Measurements from ENCODE around the gene TMEM52. TPM values are rescaled to one million over a fixed set of nuclear protein-coding genes. Genes with fewer than 3 reads are reported as not detected.

TMEM52 gene
- total and polyA plus RNA-seq, 2 of the 8 experiments (the other 6 are each of a cell fraction or from before 2014, with no cell fraction given), result 14.6 to 30.2 TPM

DNA sequence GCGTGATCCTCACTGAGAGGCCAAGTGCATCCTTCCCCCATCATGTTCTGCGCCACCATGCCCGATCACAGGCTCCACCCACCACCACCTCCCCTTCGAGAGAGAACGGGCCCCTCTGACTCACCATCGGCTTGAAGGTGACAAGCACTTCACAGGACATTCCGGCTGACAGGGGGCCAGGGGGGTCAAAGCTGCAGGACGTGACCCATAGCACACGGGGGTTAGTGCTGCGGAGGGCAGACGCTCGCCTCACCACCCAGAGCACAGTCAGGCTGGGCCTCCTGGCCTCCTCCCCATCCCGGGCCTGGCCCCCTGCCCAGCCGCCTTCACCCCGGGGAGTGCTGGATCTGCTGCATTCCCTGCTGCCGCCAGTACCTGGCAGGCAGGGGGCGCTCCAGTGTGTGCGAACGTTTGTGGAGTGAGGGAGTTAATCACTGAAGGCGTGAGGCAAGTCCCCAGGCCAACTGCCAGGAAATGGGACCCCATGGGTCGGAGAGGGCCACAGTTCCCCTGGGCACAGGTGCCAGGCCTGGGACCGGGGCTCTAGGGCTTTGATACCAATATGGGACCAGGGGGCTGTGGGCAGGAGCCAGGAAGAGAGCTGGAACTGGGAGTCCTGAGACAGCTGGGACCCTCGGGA is 40.9 kb upstream of the TMEM52 start (continued):
- TF ChIP-seq, protein P1, sequence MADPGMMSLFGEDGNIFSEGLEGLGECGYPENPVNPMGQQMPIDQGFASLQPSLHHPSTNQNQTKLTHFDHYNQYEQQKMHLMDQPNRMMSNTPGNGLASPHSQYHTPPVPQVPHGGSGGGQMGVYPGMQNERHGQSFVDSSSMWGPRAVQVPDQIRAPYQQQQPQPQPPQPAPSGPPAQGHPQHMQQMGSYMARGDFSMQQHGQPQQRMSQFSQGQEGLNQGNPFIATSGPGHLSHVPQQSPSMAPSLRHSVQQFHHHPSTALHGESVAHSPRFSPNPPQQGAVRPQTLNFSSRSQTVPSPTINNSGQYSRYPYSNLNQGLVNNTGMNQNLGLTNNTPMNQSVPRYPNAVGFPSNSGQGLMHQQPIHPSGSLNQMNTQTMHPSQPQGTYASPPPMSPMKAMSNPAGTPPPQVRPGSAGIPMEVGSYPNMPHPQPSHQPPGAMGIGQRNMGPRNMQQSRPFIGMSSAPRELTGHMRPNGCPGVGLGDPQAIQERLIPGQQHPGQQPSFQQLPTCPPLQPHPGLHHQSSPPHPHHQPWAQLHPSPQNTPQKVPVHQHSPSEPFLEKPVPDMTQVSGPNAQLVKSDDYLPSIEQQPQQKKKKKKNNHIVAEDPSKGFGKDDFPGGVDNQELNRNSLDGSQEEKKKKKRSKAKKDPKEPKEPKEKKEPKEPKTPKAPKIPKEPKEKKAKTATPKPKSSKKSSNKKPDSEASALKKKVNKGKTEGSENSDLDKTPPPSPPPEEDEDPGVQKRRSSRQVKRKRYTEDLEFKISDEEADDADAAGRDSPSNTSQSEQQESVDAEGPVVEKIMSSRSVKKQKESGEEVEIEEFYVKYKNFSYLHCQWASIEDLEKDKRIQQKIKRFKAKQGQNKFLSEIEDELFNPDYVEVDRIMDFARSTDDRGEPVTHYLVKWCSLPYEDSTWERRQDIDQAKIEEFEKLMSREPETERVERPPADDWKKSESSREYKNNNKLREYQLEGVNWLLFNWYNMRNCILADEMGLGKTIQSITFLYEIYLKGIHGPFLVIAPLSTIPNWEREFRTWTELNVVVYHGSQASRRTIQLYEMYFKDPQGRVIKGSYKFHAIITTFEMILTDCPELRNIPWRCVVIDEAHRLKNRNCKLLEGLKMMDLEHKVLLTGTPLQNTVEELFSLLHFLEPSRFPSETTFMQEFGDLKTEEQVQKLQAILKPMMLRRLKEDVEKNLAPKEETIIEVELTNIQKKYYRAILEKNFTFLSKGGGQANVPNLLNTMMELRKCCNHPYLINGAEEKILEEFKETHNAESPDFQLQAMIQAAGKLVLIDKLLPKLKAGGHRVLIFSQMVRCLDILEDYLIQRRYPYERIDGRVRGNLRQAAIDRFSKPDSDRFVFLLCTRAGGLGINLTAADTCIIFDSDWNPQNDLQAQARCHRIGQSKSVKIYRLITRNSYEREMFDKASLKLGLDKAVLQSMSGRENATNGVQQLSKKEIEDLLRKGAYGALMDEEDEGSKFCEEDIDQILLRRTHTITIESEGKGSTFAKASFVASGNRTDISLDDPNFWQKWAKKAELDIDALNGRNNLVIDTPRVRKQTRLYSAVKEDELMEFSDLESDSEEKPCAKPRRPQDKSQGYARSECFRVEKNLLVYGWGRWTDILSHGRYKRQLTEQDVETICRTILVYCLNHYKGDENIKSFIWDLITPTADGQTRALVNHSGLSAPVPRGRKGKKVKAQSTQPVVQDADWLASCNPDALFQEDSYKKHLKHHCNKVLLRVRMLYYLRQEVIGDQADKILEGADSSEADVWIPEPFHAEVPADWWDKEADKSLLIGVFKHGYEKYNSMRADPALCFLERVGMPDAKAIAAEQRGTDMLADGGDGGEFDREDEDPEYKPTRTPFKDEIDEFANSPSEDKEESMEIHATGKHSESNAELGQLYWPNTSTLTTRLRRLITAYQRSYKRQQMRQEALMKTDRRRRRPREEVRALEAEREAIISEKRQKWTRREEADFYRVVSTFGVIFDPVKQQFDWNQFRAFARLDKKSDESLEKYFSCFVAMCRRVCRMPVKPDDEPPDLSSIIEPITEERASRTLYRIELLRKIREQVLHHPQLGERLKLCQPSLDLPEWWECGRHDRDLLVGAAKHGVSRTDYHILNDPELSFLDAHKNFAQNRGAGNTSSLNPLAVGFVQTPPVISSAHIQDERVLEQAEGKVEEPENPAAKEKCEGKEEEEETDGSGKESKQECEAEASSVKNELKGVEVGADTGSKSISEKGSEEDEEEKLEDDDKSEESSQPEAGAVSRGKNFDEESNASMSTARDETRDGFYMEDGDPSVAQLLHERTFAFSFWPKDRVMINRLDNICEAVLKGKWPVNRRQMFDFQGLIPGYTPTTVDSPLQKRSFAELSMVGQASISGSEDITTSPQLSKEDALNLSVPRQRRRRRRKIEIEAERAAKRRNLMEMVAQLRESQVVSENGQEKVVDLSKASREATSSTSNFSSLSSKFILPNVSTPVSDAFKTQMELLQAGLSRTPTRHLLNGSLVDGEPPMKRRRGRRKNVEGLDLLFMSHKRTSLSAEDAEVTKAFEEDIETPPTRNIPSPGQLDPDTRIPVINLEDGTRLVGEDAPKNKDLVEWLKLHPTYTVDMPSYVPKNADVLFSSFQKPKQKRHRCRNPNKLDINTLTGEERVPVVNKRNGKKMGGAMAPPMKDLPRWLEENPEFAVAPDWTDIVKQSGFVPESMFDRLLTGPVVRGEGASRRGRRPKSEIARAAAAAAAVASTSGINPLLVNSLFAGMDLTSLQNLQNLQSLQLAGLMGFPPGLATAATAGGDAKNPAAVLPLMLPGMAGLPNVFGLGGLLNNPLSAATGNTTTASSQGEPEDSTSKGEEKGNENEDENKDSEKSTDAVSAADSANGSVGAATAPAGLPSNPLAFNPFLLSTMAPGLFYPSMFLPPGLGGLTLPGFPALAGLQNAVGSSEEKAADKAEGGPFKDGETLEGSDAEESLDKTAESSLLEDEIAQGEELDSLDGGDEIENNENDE (IDR thresholded peaks at IDR 0.05; ENCODE audit: insufficient replicate concordance, low read length), result no peak
- no peak for TF ChIP-seq ZNF274 (IDR thresholded peaks at IDR 0.05; ENCODE audit: borderline replicate concordance, extremely low read depth, low read length)
- 0 out of 2 replicates have a peak, but pooled peaks have one; percentile 4 for TF ChIP-seq YY1 (IDR thresholded peaks at IDR 0.05; ENCODE audit: low read depth, low read length)
- TF ChIP-seq TEAD4 (IDR thresholded peaks at IDR 0.05; ENCODE audit: low read depth, low read length), result peak; percentile 86
- peak in 1 of 2 experiments; percentile 48; a peak in 1 of 4 replicates for TF ChIP-seq SIN3A (conservative IDR thresholded peaks at IDR 0.05 in 1 of 2, IDR thresholded peaks at IDR 0.05 in 1 of 2; ENCODE audit: low read depth in 1 of 2, low read length in 2 of 2)
- 0 out of 2 replicates have a peak, but pooled peaks have one; percentile 12 for TF ChIP-seq BACH1 (IDR thresholded peaks at IDR 0.05; ENCODE audit: low read length)
- TF ChIP-seq, protein P2, sequence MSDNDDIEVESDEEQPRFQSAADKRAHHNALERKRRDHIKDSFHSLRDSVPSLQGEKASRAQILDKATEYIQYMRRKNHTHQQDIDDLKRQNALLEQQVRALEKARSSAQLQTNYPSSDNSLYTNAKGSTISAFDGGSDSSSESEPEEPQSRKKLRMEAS (IDR thresholded peaks at IDR 0.05), result peak; percentile 68
- no peak for TF ChIP-seq RXRA (IDR thresholded peaks at IDR 0.05; ENCODE audit: insufficient read depth, low read depth, low read length)
- TF ChIP-seq SP4 (IDR thresholded peaks at IDR 0.05; ENCODE audit: low read length), result 0 out of 2 replicates have a peak, but pooled peaks have one; percentile 45

All from H1 (cell line).